ENCODE data around the gene MACROD2. TPM values are rescaled to one million over a fixed set of nuclear protein-coding genes. Genes with fewer than 3 reads are reported as not detected.

MACROD2 gene
- total RNA-seq, 1 donor from 2014 or later, result 3.5 TPM

- intact Hi-C loops (cut with DNase I), result no loop called here
- Histone ChIP-seq H3K9me3 (no peaks in the 10 kb centered on the region), H3K4me3 (no peak overlapping the region), H3K4me1 (no peaks in the 10 kb centered on the region), H3K27ac (no peak overlapping the region), H3K36me3 (no peaks in the 10 kb centered on the region), H3K27me3 (no peaks in the 10 kb centered on the region)
- DNase-seq (ENCODE audit: low spot score in 2 of 2), result no peak
- TF ChIP-seq, protein P1, sequence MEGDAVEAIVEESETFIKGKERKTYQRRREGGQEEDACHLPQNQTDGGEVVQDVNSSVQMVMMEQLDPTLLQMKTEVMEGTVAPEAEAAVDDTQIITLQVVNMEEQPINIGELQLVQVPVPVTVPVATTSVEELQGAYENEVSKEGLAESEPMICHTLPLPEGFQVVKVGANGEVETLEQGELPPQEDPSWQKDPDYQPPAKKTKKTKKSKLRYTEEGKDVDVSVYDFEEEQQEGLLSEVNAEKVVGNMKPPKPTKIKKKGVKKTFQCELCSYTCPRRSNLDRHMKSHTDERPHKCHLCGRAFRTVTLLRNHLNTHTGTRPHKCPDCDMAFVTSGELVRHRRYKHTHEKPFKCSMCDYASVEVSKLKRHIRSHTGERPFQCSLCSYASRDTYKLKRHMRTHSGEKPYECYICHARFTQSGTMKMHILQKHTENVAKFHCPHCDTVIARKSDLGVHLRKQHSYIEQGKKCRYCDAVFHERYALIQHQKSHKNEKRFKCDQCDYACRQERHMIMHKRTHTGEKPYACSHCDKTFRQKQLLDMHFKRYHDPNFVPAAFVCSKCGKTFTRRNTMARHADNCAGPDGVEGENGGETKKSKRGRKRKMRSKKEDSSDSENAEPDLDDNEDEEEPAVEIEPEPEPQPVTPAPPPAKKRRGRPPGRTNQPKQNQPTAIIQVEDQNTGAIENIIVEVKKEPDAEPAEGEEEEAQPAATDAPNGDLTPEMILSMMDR (IDR thresholded peaks at IDR 0.05), result no peak
Observed at GRCh38 chr20:16057651-16058050, 2062.3 kb downstream of the MACROD2 start.

- no peaks in the 10 kb centered on the region for H3K36me3 ChIP-seq
- no peaks in the 10 kb centered on the region for H3K27me3 ChIP-seq
- no peaks in the 10 kb centered on the region for H3K4me1 ChIP-seq
- no peak for DNase-seq (ENCODE audit: low spot score in 2 of 2)
- TF ChIP-seq, protein P1 (IDR thresholded peaks at IDR 0.05), result no peak
- H3K27ac ChIP-seq, result no peak overlapping the region
- H3K9me3 ChIP-seq, result no peaks in the 10 kb centered on the region
- intact Hi-C loops (cut with DNase I), result no loop called here
- no peak overlapping the region for H3K4me3 ChIP-seq
Observed at GRCh38 chr20:16058268-16058667, 2063.0 kb downstream of the MACROD2 start.

DNA sequence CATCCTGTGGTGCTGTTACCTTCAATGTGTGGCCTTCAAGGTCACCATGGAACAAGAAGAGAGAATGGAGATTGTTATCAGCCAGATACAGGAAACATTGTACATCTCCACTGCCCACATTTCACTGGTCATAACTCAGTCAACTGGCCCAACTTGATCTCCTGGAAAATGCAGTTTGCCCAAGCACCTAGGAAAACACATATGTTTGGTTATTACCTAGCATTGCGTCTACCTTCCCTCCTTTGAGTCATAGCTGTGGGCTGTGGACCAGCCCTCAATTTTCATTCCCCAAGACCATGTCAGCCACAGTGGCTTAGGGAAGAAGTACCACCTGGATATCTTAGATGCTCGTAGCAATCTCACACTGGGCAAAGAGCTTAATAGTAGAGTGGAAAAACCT is 2064.5 kb downstream of the MACROD2 start:
- no peak overlapping the region for H3K4me3 ChIP-seq
- peaks cover 0 to 1% of the 10 kb centered on the region in 2 donors for H3K4me1 ChIP-seq
- H3K27me3 ChIP-seq, result no peaks in the 10 kb centered on the region
- intact Hi-C loops (cut with DNase I), result no loop called here
- TF ChIP-seq, protein P1 (IDR thresholded peaks at IDR 0.05), result no peak
- H3K27ac ChIP-seq, result no peak overlapping the region
- DNase-seq (ENCODE audit: low spot score in 2 of 2), result no peak
- no peaks in the 10 kb centered on the region for H3K36me3 ChIP-seq
- H3K9me3 ChIP-seq, result no peaks in the 10 kb centered on the region

- no peaks in the 10 kb centered on the region for H3K9me3 ChIP-seq
- no peaks in the 10 kb centered on the region for H3K36me3 ChIP-seq
- no peak for DNase-seq (ENCODE audit: low spot score in 2 of 2)
- H3K4me3 ChIP-seq, result no peak overlapping the region
- TF ChIP-seq, protein P1 (IDR thresholded peaks at IDR 0.05), result no peak
- H3K27ac ChIP-seq, result no peak overlapping the region
- intact Hi-C loops (cut with DNase I), result no loop called here
- no peaks in the 10 kb centered on the region for H3K27me3 ChIP-seq
- H3K4me1 ChIP-seq, result peaks cover 0 to 4% of the 10 kb centered on the region in 2 donors
Observed at GRCh38 chr20:16061351-16061750, 2066.0 kb downstream of the MACROD2 start.

DNA sequence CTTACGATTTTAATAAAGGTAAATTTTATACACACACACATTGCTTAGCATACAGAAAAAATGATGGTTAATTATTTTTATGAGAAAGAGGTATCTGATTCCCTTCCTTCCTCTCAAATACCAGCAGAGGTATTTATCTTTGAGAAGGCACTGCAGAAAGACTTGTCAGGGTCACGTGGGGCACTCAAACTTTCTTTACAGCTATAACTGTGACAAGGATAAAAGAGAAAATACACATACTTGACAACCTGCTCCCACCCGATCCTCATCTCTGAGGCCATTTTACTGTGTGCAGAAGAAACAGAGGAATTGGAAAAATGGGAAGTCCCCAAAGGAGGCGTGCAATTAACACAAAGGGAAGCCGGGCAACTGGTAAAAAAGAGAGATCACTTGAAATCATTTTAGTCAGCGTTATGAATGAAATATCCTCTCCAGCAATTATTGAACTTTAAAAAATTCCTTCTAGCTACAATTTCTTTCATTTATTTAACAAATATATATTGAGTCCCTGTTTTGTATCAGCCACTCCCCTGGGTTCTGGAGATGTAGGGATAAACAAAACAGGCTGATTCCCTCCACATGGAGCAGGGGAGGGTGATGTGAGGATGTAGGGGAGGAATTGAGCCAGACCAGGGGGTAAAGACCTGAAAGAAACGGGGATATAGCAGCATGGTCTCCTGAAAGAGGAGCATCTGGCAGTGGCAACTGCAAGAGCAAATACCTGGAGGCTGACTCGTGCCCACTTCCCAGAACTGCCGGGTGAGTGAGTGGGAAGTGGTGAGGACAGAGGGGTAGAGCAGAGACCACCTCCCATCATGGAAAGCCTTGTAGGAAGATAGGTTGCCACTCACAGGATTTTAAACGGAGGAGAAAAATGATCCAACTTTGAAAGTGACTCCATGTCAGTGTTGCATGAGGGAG is 2067.6 kb downstream of the MACROD2 start:
- H3K9me3 ChIP-seq, result no peaks in the 10 kb centered on the region
- no peaks in the 10 kb centered on the region for H3K27me3 ChIP-seq
- intact Hi-C loops (cut with DNase I), result no loop called here
- DNase-seq (ENCODE audit: low spot score in 2 of 2), result no peak
- TF ChIP-seq, protein P1 (IDR thresholded peaks at IDR 0.05), result no peak
- H3K27ac ChIP-seq, result no peak overlapping the region
- H3K36me3 ChIP-seq, result no peaks in the 10 kb centered on the region
- peaks cover 0 to 4% of the 10 kb centered on the region in 2 donors for H3K4me1 ChIP-seq
- no peak overlapping the region for H3K4me3 ChIP-seq
